DMS53 treated with DMSO at 0.1 percent for 48 hours (cell line): ENCODE results near the gene ZNF560.
"Not testable (repeated sequence)": the region's sequence is repeated elsewhere in the genome, so short reads cannot be mapped to it uniquely, and the experiment has no call there.

Experiments
- DNase-seq: peaks from one replicate; lab custom pipeline; 2025; ENCODE audit not compliant: unreplicated experiment; lab: John Stamatoyannopoulos, UW

ZNF560 gene

GRCh38 chr19:9498183-9498902 is at the start of gene ZNF560:
TSS of gene ZNF560 (minus strand) at chr19:9498616. CDS start at chr19:9475313, 23,303 bp downstream.
- DNase-seq, result no peak

- no peak for DNase-seq
Measured at GRCh38 chr19:9547870-9548269, 49.5 kb upstream of the ZNF560 start.

GRCh38 chr19:9541281-9541680 is 42.9 kb upstream of the ZNF560 start:
- not testable (repeated sequence) for DNase-seq

- not testable (repeated sequence) for DNase-seq
Measured at GRCh38 chr19:9539921-9540320, 41.5 kb upstream of the ZNF560 start.

- not testable (repeated sequence) for DNase-seq
Measured at GRCh38 chr19:9539201-9539600, 40.8 kb upstream of the ZNF560 start.

GRCh38 chr19:9538183-9539058 is 40.0 kb upstream of the ZNF560 start, which contains the start of gene ZNF426:
TSS of gene ZNF426 (minus strand) at chr19:9538645. CDS start at chr19:9536232, 2,413 bp downstream.
- peak; percentile 51 for DNase-seq

- DNase-seq, result no peak
Measured at GRCh38 chr19:9535934-9536333, 37.5 kb upstream of the ZNF560 start.

GRCh38 chr19:9531933-9532332 is 33.5 kb upstream of the ZNF560 start:
- no peak for DNase-seq

- DNase-seq, result no peak
Measured at GRCh38 chr19:9528757-9529336, 30.4 kb upstream of the ZNF560 start.

GRCh38 chr19:9523885-9524474 is 25.6 kb upstream of the ZNF560 start:
- DNase-seq, result no peak

- DNase-seq, result no peak
Measured at GRCh38 chr19:9507285-9507684, 8.9 kb upstream of the ZNF560 start.

GRCh38 chr19:9500796-9501195 is 2.4 kb upstream of the ZNF560 start:
- DNase-seq, result no peak

GRCh38 chr19:9494096-9494495 is 4.3 kb downstream of the ZNF560 start:
- no peak for DNase-seq

GRCh38 chr19:9487016-9487415 is 11.4 kb downstream of the ZNF560 start:
- DNase-seq, result no peak

GRCh38 chr19:9485140-9485539 is 13.3 kb downstream of the ZNF560 start:
- DNase-seq, result no peak

- no peak for DNase-seq
Measured at GRCh38 chr19:9474975-9475374, 23.4 kb downstream of the ZNF560 start.

GRCh38 chr19:9467161-9467560 is 31.3 kb downstream of the ZNF560 start:
- DNase-seq, result no peak

GRCh38 chr19:9461938-9462337 is 36.5 kb downstream of the ZNF560 start:
- DNase-seq, result no peak

GRCh38 chr19:9456018-9456689 is 42.3 kb downstream of the ZNF560 start:
- DNase-seq, result no peak

- no peak for DNase-seq
Measured at GRCh38 chr19:9453953-9454352, 44.5 kb downstream of the ZNF560 start.

GRCh38 chr19:9445037-9445436 is 53.4 kb downstream of the ZNF560 start:
- DNase-seq, result no peak
